Esophagus squamous epithelium (tissue), 4 donors: ENCODE measurements around the gene WDHD1.

Experiments used
- POLR2A ChIP-seq, 4 donors: fragments of 450-650 bp; IDR thresholded peaks; one replicate each; pipeline ENCODE4 v1.6.1; 2017; ENCODE audit warnings: antibody characterized with exemption in 4 of 4, mild to moderate bottlenecking in 4 of 4, moderate library complexity in 3 of 4
- TF ChIP-seq, protein P1 (sequence below), 6 experiments: fragments of 450-650 bp in 4 of 6; fragments of 200-600 bp in 2 of 6; sonication (generic) in 2 of 6; IDR thresholded peaks; one replicate each; pipeline ENCODE4 v1.5.1; 2016 to 2019; ENCODE audit warnings: antibody characterized with exemption in 6 of 6, mild to moderate bottlenecking in 4 of 6, moderate library complexity in 4 of 6

GRCh38 chr14:54901380-54902142 lies 125.3 kb downstream of the WDHD1 start:
- peak in 1 of 4 donors; percentile 12 for TF ChIP-seq POLR2A (IDR thresholded peaks at IDR 0.05)
- TF ChIP-seq, protein P1, sequence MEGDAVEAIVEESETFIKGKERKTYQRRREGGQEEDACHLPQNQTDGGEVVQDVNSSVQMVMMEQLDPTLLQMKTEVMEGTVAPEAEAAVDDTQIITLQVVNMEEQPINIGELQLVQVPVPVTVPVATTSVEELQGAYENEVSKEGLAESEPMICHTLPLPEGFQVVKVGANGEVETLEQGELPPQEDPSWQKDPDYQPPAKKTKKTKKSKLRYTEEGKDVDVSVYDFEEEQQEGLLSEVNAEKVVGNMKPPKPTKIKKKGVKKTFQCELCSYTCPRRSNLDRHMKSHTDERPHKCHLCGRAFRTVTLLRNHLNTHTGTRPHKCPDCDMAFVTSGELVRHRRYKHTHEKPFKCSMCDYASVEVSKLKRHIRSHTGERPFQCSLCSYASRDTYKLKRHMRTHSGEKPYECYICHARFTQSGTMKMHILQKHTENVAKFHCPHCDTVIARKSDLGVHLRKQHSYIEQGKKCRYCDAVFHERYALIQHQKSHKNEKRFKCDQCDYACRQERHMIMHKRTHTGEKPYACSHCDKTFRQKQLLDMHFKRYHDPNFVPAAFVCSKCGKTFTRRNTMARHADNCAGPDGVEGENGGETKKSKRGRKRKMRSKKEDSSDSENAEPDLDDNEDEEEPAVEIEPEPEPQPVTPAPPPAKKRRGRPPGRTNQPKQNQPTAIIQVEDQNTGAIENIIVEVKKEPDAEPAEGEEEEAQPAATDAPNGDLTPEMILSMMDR (IDR thresholded peaks at IDR 0.05), result no peak
